C4-2B (cell line): ENCODE measurements around the gene PTRHD1.

Experiments used
- ZFX ChIP-seq: fragments of 450-650 bp; IDR thresholded peaks from 2 replicates; pipeline ENCODE4 v1.6.1; 2017
- TF ChIP-seq, protein P1 (sequence below): fragments of 450-650 bp; conservative IDR thresholded peaks from 2 replicates; pipeline ENCODE4 v1.5.1; 2017; ENCODE audit warnings: mild to moderate bottlenecking

DNA sequence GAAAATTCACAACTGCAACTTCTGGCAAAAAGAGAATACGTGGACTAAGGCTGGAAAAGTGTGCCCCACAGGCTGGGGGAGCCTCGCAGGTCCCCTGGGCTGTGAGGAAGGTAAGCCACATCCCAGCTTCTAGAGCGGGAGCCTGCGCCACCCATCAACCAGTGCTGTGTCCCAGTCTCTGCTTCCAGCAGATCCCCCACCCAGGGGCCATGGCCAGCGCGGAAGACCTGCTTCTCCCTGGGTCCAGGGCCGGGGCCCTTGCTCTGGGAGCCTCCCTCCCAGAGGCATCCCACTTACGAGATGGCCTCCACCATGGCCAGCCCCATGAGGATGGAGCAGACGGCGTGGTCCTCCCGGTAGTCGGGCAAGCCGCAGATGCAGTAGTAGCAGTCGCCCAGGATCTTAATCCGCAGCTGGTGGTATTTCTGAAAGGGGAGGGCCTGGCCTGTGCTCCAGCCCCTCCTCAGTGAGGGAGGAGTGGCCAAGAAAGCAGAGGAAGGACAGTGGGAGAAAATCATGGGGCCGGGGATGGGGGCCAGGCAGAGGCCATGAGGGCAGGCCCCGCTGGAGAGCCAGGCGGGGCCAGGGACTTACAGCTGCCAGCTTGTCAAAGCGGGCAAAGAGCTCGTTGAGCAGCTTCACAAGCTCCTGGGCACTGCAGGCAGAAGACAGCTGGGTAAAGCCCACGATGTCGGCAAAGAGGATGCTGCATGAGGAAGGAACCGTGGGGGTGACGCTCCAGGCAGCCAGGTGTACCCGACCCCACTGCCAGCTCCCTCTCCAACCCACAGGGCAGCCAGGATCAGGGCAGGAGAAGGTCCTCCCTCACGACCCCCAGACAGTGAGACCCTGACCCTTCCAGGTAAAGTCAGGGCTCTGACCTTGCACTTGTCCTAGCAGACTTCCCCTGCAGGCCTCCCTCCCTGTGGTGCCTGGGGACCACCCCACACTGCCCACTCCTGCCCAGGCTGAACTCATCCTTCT, 48.1 kb upstream of the PTRHD1 start:
- TF ChIP-seq, protein P1, sequence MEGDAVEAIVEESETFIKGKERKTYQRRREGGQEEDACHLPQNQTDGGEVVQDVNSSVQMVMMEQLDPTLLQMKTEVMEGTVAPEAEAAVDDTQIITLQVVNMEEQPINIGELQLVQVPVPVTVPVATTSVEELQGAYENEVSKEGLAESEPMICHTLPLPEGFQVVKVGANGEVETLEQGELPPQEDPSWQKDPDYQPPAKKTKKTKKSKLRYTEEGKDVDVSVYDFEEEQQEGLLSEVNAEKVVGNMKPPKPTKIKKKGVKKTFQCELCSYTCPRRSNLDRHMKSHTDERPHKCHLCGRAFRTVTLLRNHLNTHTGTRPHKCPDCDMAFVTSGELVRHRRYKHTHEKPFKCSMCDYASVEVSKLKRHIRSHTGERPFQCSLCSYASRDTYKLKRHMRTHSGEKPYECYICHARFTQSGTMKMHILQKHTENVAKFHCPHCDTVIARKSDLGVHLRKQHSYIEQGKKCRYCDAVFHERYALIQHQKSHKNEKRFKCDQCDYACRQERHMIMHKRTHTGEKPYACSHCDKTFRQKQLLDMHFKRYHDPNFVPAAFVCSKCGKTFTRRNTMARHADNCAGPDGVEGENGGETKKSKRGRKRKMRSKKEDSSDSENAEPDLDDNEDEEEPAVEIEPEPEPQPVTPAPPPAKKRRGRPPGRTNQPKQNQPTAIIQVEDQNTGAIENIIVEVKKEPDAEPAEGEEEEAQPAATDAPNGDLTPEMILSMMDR, result no peak
- TF ChIP-seq ZFX, result no peak
